CD14-positive monocyte (primary cell): ENCODE results near the gene NATD1. TPM values are rescaled to one million over a fixed set of nuclear protein-coding genes. Genes with fewer than 3 reads are reported as not detected.

ENCODE experiments used
- DNase-seq, 3 donors: peaks; one replicate each; pipeline ENCODE4 v3.0.0-alpha.2; 2011 to 2022
- H2AFZ ChIP-seq: 2 replicates; pipeline ENCODE4 v1.6.0; 2012; ENCODE audit warnings: mild to moderate bottlenecking, low read depth, low read length, inconsistent platforms; ENCODE audit not compliant: insufficient read depth, poor library complexity, severe bottlenecking
- H3K27ac ChIP-seq, 2 donors: 1 replicate in 1 of 2; 2 replicates in 1 of 2; pipeline ENCODE4 v1.5.1; 2012 to 2013; ENCODE audit warnings: low read length in 2 of 2, control low read depth in 1 of 2, inconsistent platforms in 1 of 2, low read depth in 1 of 2, mild to moderate bottlenecking in 1 of 2
- H3K27me3 ChIP-seq, 2 donors: one replicate each; pipeline versions ENCODE4 v1.6.0 to v1.6.1; 2011 to 2013; ENCODE audit warnings: low read length in 2 of 2; ENCODE audit not compliant: control insufficient read depth in 2 of 2, insufficient read depth in 2 of 2
- H3K36me3 ChIP-seq, 2 donors: replicated peaks in 1 of 2; 1 replicate in 1 of 2; 2 replicates in 1 of 2; pipeline versions ENCODE4 v1.5.1 to v1.6.1; 2012 to 2013; ENCODE audit warnings: low read length in 2 of 2, control low read depth in 1 of 2, inconsistent platforms in 1 of 2, mild to moderate bottlenecking in 1 of 2; ENCODE audit not compliant: insufficient read depth in 2 of 2, control insufficient read depth in 1 of 2
- H3K4me1 ChIP-seq, 2 donors: 1 replicate in 1 of 2; 2 replicates in 1 of 2; pipeline versions ENCODE4 v1.5.1 to v1.6.1; 2012 to 2013; ENCODE audit warnings: low read length in 2 of 2, control low read depth in 1 of 2, inconsistent platforms in 1 of 2, mild to moderate bottlenecking in 1 of 2, moderate library complexity in 1 of 2; ENCODE audit not compliant: insufficient read depth in 2 of 2, control insufficient read depth in 1 of 2
- H3K4me2 ChIP-seq: replicated peaks from 2 replicates; pipeline ENCODE3; 2012; ENCODE audit warnings: low read length, moderate library complexity, mild to moderate bottlenecking; ENCODE audit not compliant: poor library complexity, severe bottlenecking; ENCODE audit errors: extremely low read depth
- H3K4me3 ChIP-seq, 3 experiments: fragments of 200-600 bp in 1 of 3; sonication (generic) in 1 of 3; replicated peaks in 1 of 3; 1 replicate in 2 of 3; 2 replicates in 1 of 3; pipeline ENCODE4 v1.5.1; 2011 to 2013; ENCODE audit warnings: low read length in 3 of 3, mild to moderate bottlenecking in 3 of 3, control low read depth in 2 of 3, low read depth in 2 of 3, inconsistent platforms in 1 of 3, moderate library complexity in 1 of 3
- H3K79me2 ChIP-seq: 2 replicates; pipeline ENCODE4 v1.6.0; 2012; ENCODE audit warnings: mild to moderate bottlenecking, control low read depth, inconsistent platforms, low read length, moderate library complexity; ENCODE audit not compliant: insufficient read depth
- H3K9ac ChIP-seq: 2 replicates; pipeline ENCODE4 v1.6.0; 2017; ENCODE audit warnings: low read length, mild to moderate bottlenecking; ENCODE audit not compliant: insufficient read depth, poor library complexity, severe bottlenecking
- H3K9me3 ChIP-seq, 2 donors: replicated peaks in 1 of 2; 1 replicate in 1 of 2; 2 replicates in 1 of 2; pipeline versions ENCODE4 v1.5.1 to v1.6.1; 2012 to 2013; ENCODE audit warnings: low read length in 2 of 2, control low read depth in 1 of 2; ENCODE audit not compliant: control insufficient read depth in 1 of 2, insufficient read depth in 1 of 2
- H4K20me1 ChIP-seq: 2 replicates; pipeline ENCODE4 v1.6.0; 2012; ENCODE audit warnings: mild to moderate bottlenecking, low read length, control low read depth, moderate library complexity; ENCODE audit not compliant: insufficient read depth
- H3K27ac Mint-ChIP-seq, 7 donors: one replicate each; pipeline ENCODE4 v1.8.0; 2020; ENCODE audit warnings: mild to moderate bottlenecking in 7 of 7, mixed read lengths in 7 of 7, moderate library complexity in 6 of 7, inconsistent platforms in 2 of 7
- H3K27me3 Mint-ChIP-seq, 3 donors: one replicate each; pipeline ENCODE4 v1.8.0; 2021 to 2022; ENCODE audit warnings: low read depth in 3 of 3, mild to moderate bottlenecking in 3 of 3, mixed read lengths in 3 of 3, moderate library complexity in 3 of 3, inconsistent platforms in 1 of 3
- H3K36me3 Mint-ChIP-seq, 2 donors: one replicate each; pipeline ENCODE4 v1.8.0; 2020; ENCODE audit warnings: mixed read lengths in 2 of 2, inconsistent platforms in 1 of 2, mild to moderate bottlenecking in 1 of 2
- H3K4me1 Mint-ChIP-seq: one replicate; pipeline ENCODE4 v1.8.0; 2020; ENCODE audit warnings: mild to moderate bottlenecking, mixed read lengths
- H3K4me3 Mint-ChIP-seq, 2 donors: one replicate each; pipeline ENCODE4 v1.8.0; 2020; ENCODE audit warnings: mild to moderate bottlenecking in 2 of 2, mixed read lengths in 2 of 2, moderate library complexity in 1 of 2
- H3K9me3 Mint-ChIP-seq, 7 donors: one replicate each; pipeline ENCODE4 v1.8.0; 2020 to 2022; ENCODE audit warnings: mixed read lengths in 7 of 7, mild to moderate bottlenecking in 6 of 7, moderate library complexity in 6 of 7, inconsistent platforms in 2 of 7
- CTCF ChIP-seq: fragments of 200-600 bp; IDR thresholded peaks from one replicate; pipeline ENCODE4 v1.8.0; 2022; ENCODE audit warnings: antibody characterized with exemption, mild to moderate bottlenecking
- WGBS: methylation state at CpG from one replicate; pipeline ENCODE4 v1.1.5; 2013; ENCODE audit warnings: missing lambda C conversion rate; ENCODE audit not compliant: insufficient coverage; 5-methylcytosine and 5-hydroxymethylcytosine counted together
- intact Hi-C, 2 donors: fragments of 100-400 bp; cut with micrococcal nuclease; formaldehyde crosslinking; loops; one replicate each; pipeline versions ENCODE4 v1.15.0 to v1.15.1; 2023
- polyA plus RNA-seq, 3 donors: library from polyadenylated mRNA; depleted of rRNA in 1 of 3; unstranded in 2 of 3; stranded (reverse) in 1 of 3; fragments of 300-500 nt in 2 of 3; fragments of >200 nt in 1 of 3; fragmentation: Illumina TruSeq in 2 of 3; gene quantifications; 1 replicate in 2 of 3; 2 replicates in 1 of 3; pipeline ENCODE4 v1.2.3, GENCODE V29; 2012 to 2021

Gene NATD1
- polyA plus RNA-seq, 3 donors: 3.0 to 13.6 (median 3.8) TPM

DNA sequence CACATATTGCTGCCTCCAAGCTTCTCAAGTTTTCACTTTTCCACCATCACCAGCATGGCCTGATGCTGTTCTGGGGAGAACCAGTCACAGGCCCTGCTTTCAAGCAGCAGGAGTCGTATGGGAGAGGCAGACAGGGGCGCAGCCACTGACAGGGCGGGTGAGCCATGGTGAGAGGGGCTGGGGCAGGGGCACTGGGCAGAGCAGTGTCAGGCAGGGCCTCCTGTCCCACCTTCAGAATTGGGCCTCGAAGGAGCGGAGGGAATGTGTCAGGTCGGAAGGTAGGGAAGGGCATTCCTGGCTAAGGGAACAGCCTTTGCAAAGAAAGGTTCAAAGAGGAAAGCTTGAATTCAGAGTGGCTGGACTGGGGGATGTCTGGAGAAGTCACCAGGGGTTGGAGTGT, 26.4 kb upstream of the NATD1 start:
- no peak overlapping the region for H3K4me3 Mint-ChIP-seq
- no peak for DNase-seq
- Histone ChIP-seq H3K4me2 (no peak overlapping the region), H3K36me3 (no peaks in the 10 kb centered on the region), H3K4me3 (no peak overlapping the region), H3K27ac (peak overlapping the region in 1 of 2 donors; percentile 68), H4K20me1 (peaks cover 22% of the 10 kb centered on the region), H3K79me2 (peaks cover under 1% of the 10 kb centered on the region), H3K27me3 (no peaks in the 10 kb centered on the region), H3K9ac (no peak overlapping the region), H3K4me1 (peaks cover 70 to 81% of the 10 kb centered on the region in 2 donors), H3K9me3 (no peaks in the 10 kb centered on the region), H2AFZ (peak overlapping the region; percentile 54)
- intact Hi-C loops: loop anchor here (2.0 to 10.0 kb wide), 4 partner anchors 45 to 237 kb away; partner anchors contain the start of genes DHRS7B (in 1 of the 2), TMEM11 (in 1 of the 2) and USP22 (in 1 of the 2)
- WGBS: 86% methylated on average over 5 of the region's 6 CpGs
- peak overlapping the region in 5 of 7 donors; percentile 42 to 90 (median 76) for H3K27ac Mint-ChIP-seq
- no peak for TF ChIP-seq CTCF
- peaks cover 0 to 2% of the 10 kb centered on the region in 2 donors for H3K36me3 Mint-ChIP-seq
- peaks cover 72% of the 10 kb centered on the region for H3K4me1 Mint-ChIP-seq
- H3K27me3 Mint-ChIP-seq: peaks cover 5 to 11% (median 7%) of the 10 kb centered on the region in 3 donors
- H3K9me3 Mint-ChIP-seq: peaks cover 0 to 2% (median 0%) of the 10 kb centered on the region in 7 donors

DNA sequence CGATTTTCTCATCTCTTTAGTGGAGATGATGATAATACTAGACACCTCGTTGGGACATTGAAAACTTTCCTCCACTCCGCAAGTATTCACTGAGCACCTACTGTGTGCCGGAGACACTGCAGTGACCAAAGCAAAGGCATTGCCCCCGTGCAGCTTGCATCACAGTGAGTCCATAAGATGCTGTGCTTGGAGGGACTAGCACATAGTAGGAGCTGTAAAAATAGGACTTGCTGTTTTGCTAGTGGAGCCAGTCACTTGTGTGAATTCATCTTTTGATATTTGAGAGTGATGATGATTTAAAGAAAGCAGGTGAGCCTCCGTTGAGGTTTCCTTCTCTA, 26.0 kb upstream of the NATD1 start:
- intact Hi-C loops: loop anchor here (2.0 to 10.0 kb wide), 4 partner anchors 46 to 237 kb away; partner anchors contain the start of genes DHRS7B (in 1 of the 2), TMEM11 (in 1 of the 2) and USP22 (in 1 of the 2)
- no peak for DNase-seq
- Histone ChIP-seq H2AFZ (no peak overlapping the region), H3K4me3 (peak overlapping the region in 1 of 3 experiments; percentile 1), H3K27me3 (no peaks in the 10 kb centered on the region), H3K4me1 (peaks cover 70 to 80% of the 10 kb centered on the region in 2 donors), H3K9ac (no peak overlapping the region), H3K4me2 (no peak overlapping the region), H4K20me1 (peaks cover 22% of the 10 kb centered on the region), H3K79me2 (no peaks in the 10 kb centered on the region), H3K36me3 (no peaks in the 10 kb centered on the region), H3K9me3 (no peaks in the 10 kb centered on the region), H3K27ac (peak overlapping the region; percentile 50 to 68)
- H3K27ac Mint-ChIP-seq: peak overlapping the region in 5 of 7 donors; percentile 60 to 88 (median 77)
- no peak overlapping the region for H3K4me3 Mint-ChIP-seq
- H3K9me3 Mint-ChIP-seq: peaks cover 0 to 2% (median 0%) of the 10 kb centered on the region in 7 donors
- WGBS: 93% methylated on average over 2 of the region's 6 CpGs
- peaks cover 5 to 11% (median 10%) of the 10 kb centered on the region in 3 donors for H3K27me3 Mint-ChIP-seq
- no peak for TF ChIP-seq CTCF
- H3K36me3 Mint-ChIP-seq: peaks cover 0 to 2% of the 10 kb centered on the region in 2 donors
- H3K4me1 Mint-ChIP-seq: peaks cover 72% of the 10 kb centered on the region
